G401.6 (cell line): Measurements from ENCODE around the gene AKR1E2.

Experiments
- FAIRE-seq: peaks from 2 replicates; lab custom pipeline; 2012; peaks lifted over from hg19 to GRCh38; lab: Jason Lieb, UNC

AKR1E2 gene

GRCh38 chr10:4845766-4846165 is 19.8 kb downstream of the AKR1E2 start:
- no peak for FAIRE-seq

- FAIRE-seq, result no peak
Observed at GRCh38 chr10:4846775-4847174, 20.8 kb downstream of the AKR1E2 start.

- no peak for FAIRE-seq
Observed at GRCh38 chr10:4847561-4848355, 21.8 kb downstream of the AKR1E2 start.

GRCh38 chr10:4848356-4849041 is 22.5 kb downstream of the AKR1E2 start:
- FAIRE-seq, result no peak

GRCh38 chr10:4849042-4849402 is 23.0 kb downstream of the AKR1E2 start:
- no peak for FAIRE-seq

- FAIRE-seq, result peak; percentile 92
Observed at GRCh38 chr10:4849555-4850242, 23.7 kb downstream of the AKR1E2 start.

- no peak for FAIRE-seq
Observed at GRCh38 chr10:4850397-4850796, 24.4 kb downstream of the AKR1E2 start.

- FAIRE-seq, result no peak
Observed at GRCh38 chr10:4851176-4851575, 25.2 kb downstream of the AKR1E2 start.

- FAIRE-seq, result no peak
Observed at GRCh38 chr10:4851846-4852245, 25.8 kb downstream of the AKR1E2 start.

GRCh38 chr10:4865945-4866661 is 40.1 kb downstream of the AKR1E2 start:
- no peak for FAIRE-seq

GRCh38 chr10:4867109-4867519 is 41.1 kb downstream of the AKR1E2 start:
- no peak for FAIRE-seq

GRCh38 chr10:4867520-4868356 is 41.7 kb downstream of the AKR1E2 start:
- FAIRE-seq, result no peak

- no peak for FAIRE-seq
Observed at GRCh38 chr10:4868357-4868657, 42.3 kb downstream of the AKR1E2 start.

GRCh38 chr10:4882704-4883078 is 56.7 kb downstream of the AKR1E2 start:
- FAIRE-seq, result no peak

GRCh38 chr10:4883079-4883739 is 57.2 kb downstream of the AKR1E2 start:
- no peak for FAIRE-seq

- FAIRE-seq, result no peak
Observed at GRCh38 chr10:4885162-4885561, 59.2 kb downstream of the AKR1E2 start.

- FAIRE-seq, result no peak
Observed at GRCh38 chr10:4887501-4887900, 61.5 kb downstream of the AKR1E2 start.

GRCh38 chr10:4888236-4888635 is 62.2 kb downstream of the AKR1E2 start:
- FAIRE-seq, result no peak

GRCh38 chr10:4889959-4890358 is 64.0 kb downstream of the AKR1E2 start:
- FAIRE-seq, result no peak

GRCh38 chr10:4892681-4893080 is 66.7 kb downstream of the AKR1E2 start:
- FAIRE-seq, result no peak

GRCh38 chr10:4894335-4894734 is 68.3 kb downstream of the AKR1E2 start:
- FAIRE-seq, result no peak
